NOMO-1 treated with DMSO at 0.1 percent for 48 hours (cell line): ENCODE measurements around the gene B3GALT4.
"Not testable (repeated sequence)": the region's sequence is repeated elsewhere in the genome, so short reads cannot be mapped to it uniquely, and the experiment has no call there.

Experiments used
- DNase-seq: peaks from one replicate; lab custom pipeline; 2025; ENCODE audit not compliant: unreplicated experiment; lab: John Stamatoyannopoulos, UW

Gene B3GALT4

GRCh38 chr6:33276864-33277662 is at the start of gene B3GALT4:
B3GALT4 (plus strand) TSS chr6:33277123; CDS start chr6:33277420, 297 bp downstream.
- peak; percentile 63 for DNase-seq

- DNase-seq: no peak
These were observed 41.7 kb upstream of the B3GALT4 start for GRCh38 chr6:33235221-33235634.

GRCh38 chr6:33236328-33236727 is 40.6 kb upstream of the B3GALT4 start:
- DNase-seq: no peak

- no peak for DNase-seq
These were observed 40.1 kb upstream of the B3GALT4 start for GRCh38 chr6:33236852-33237251.

- DNase-seq: no peak
These were observed 39.2 kb upstream of the B3GALT4 start for GRCh38 chr6:33237741-33238140.

GRCh38 chr6:33241968-33242367 is 35.0 kb upstream of the B3GALT4 start:
- DNase-seq: peak; percentile 8

GRCh38 chr6:33243476-33243875 is 33.4 kb upstream of the B3GALT4 start:
- no peak for DNase-seq

- DNase-seq: peak; percentile 65
These were observed 28.8 kb upstream of the B3GALT4 start for GRCh38 chr6:33247977-33248642.

GRCh38 chr6:33248643-33248931 is 28.3 kb upstream of the B3GALT4 start:
- DNase-seq: no peak

- peak; percentile 100 for DNase-seq
These were observed 27.8 kb upstream of the B3GALT4 start for GRCh38 chr6:33248932-33249731.

- no peak for DNase-seq
These were observed 26.9 kb upstream of the B3GALT4 start for GRCh38 chr6:33249732-33250630.

- no peak for DNase-seq
These were observed 26.2 kb upstream of the B3GALT4 start for GRCh38 chr6:33250731-33251130.

GRCh38 chr6:33251395-33252012 is 25.4 kb upstream of the B3GALT4 start:
- no peak for DNase-seq

GRCh38 chr6:33252759-33253158 is 24.2 kb upstream of the B3GALT4 start:
- DNase-seq: no peak

GRCh38 chr6:33254591-33254990 is 22.3 kb upstream of the B3GALT4 start:
- no peak for DNase-seq

GRCh38 chr6:33259032-33259431 is 17.9 kb upstream of the B3GALT4 start:
- DNase-seq: no peak

GRCh38 chr6:33262490-33262889 is 14.4 kb upstream of the B3GALT4 start:
- not testable (repeated sequence) for DNase-seq

- no peak for DNase-seq
These were observed 12.9 kb upstream of the B3GALT4 start for GRCh38 chr6:33264015-33264414.

- DNase-seq: peak; percentile 42
These were observed 5.8 kb upstream of the B3GALT4 start for GRCh38 chr6:33271117-33271467.

- peak; percentile 99 for DNase-seq
These were observed 5.3 kb upstream of the B3GALT4 start, which contains the start of the genes RPS18 and VPS52 for GRCh38 chr6:33271468-33272274. RPS18 (plus strand) TSS chr6:33272075; CDS start chr6:33272120, 45 bp downstream. VPS52 (minus strand) TSS chr6:33271876; CDS start chr6:33271675, 201 bp downstream.
